K562 (cell line): ENCODE data around the gene EEF2. TPM values are rescaled to one million over a fixed set of nuclear protein-coding genes. Genes with fewer than 3 reads are reported as not detected.

Source experiments
- ELF4 ChIP-seq: fragments of 450-650 bp; formaldehyde crosslinking; IDR thresholded peaks from 2 replicates; pipeline ENCODE4 v1.4.0; 2022; ENCODE audit warnings: missing genetic modification characterization
- GTF2E2 ChIP-seq: fragments of 200-800 bp; sonication (Bioruptor generic); IDR thresholded peaks from 2 replicates; pipeline ENCODE4 v1.6.1; 2016; ENCODE audit warnings: missing genetic modification characterization, missing compliant biosample characterization
- HDGF ChIP-seq: fragments of 450-650 bp; IDR thresholded peaks from 2 replicates; pipeline ENCODE4 v1.6.1; 2016
- MAZ ChIP-seq, 2 experiments: fragments of 450-650 bp in 1 of 2; sonication (generic) in 1 of 2; formaldehyde crosslinking; IDR thresholded peaks in 1 of 2; conservative IDR thresholded peaks in 1 of 2; 2 replicates each; pipeline versions ENCODE4 v1.4.0 to v1.5.0; 2020; ENCODE audit warnings: mild to moderate bottlenecking in 1 of 2, missing genetic modification reagents in 1 of 2
- NCOA1 ChIP-seq: fragments of 450-650 bp; IDR thresholded peaks from 2 replicates; pipeline ENCODE4 v1.6.1; 2016; ENCODE audit warnings: low read depth
- NFYB ChIP-seq: IDR thresholded peaks from 2 replicates; pipeline ENCODE4 v1.6.1; 2011; ENCODE audit warnings: mild to moderate bottlenecking, moderate library complexity; ENCODE audit not compliant: insufficient read length; ENCODE audit errors: extremely low read depth
- PHF8 ChIP-seq: fragments of 200-600 bp; sonication (generic); IDR thresholded peaks from 2 replicates; pipeline ENCODE4 v1.6.1; 2012; ENCODE audit warnings: mixed run types, mild to moderate bottlenecking, inconsistent platforms, low read length, moderate library complexity, borderline replicate concordance
- PPARD ChIP-seq: fragments of 250-450 bp; sonication (Bioruptor Pico); IDR thresholded peaks from 2 replicates; pipeline ENCODE4 v1.8.0; 2022; ENCODE audit warnings: inconsistent platforms, mild to moderate bottlenecking, moderate library complexity
- TCF3 ChIP-seq: sonication (generic); formaldehyde crosslinking; IDR thresholded peaks from 2 replicates; pipeline ENCODE4 v1.4.0; 2020; ENCODE audit warnings: mild to moderate bottlenecking, missing genetic modification reagents
- ZFX ChIP-seq: sonication (generic); formaldehyde crosslinking; IDR thresholded peaks from 2 replicates; pipeline ENCODE4 v1.8.0; 2022; ENCODE audit warnings: mild to moderate bottlenecking, missing genetic modification reagents, moderate library complexity
- ZNF57 ChIP-seq: fragments of 450-650 bp; formaldehyde crosslinking; IDR thresholded peaks from 2 replicates; pipeline ENCODE4 v1.4.0; 2020; ENCODE audit warnings: mild to moderate bottlenecking, moderate library complexity
- polyA plus RNA-seq, 8 experiments: library from polyadenylated mRNA; depleted of rRNA in 4 of 8; stranded (reverse) in 5 of 8; unstranded in 3 of 8; fragments of >200 nt; fragmentation: Nextera tagmentation in 2 of 8; fragmentation: Illumina TruSeq in 1 of 8; extraction: Ambion mirVana in 2 of 8; extraction: Trizol in 1 of 8; gene quantifications; 2 replicates each; pipeline versions ENCODE4 v1.2.1 to v1.2.3, GENCODE V29; 2011 to 2014; ENCODE audit warnings: inconsistent platforms in 1 of 8, missing spikeins in 1 of 8
- total RNA-seq, 7 experiments: library from RNA; depleted of rRNA in 6 of 7; stranded (reverse); fragments of >200 nt in 6 of 7; fragmentation: Illumina TruSeq in 2 of 7; extraction: Trizol in 2 of 7; gene quantifications; 2 replicates each; pipeline versions ENCODE4 v1.2.1 to v1.2.3, GENCODE V29; 2011 to 2021; ENCODE audit warnings: low replicate concordance in 1 of 7
- TF ChIP-seq, protein P1 (sequence below): sonication (generic); formaldehyde crosslinking; IDR thresholded peaks from 2 replicates; pipeline ENCODE4 v1.8.1; 2023; ENCODE audit warnings: mild to moderate bottlenecking, missing genetic modification reagents
- TF ChIP-seq, protein P2 (sequence below): sonication (generic); formaldehyde crosslinking; IDR thresholded peaks from 2 replicates; pipeline ENCODE4 v1.8.1; 2022; ENCODE audit warnings: missing genetic modification reagents
- TF ChIP-seq, protein P3 (sequence below): fragments of 450-650 bp; IDR thresholded peaks from one replicate; pipeline ENCODE4 v1.6.1; 2018; ENCODE audit warnings: mild to moderate bottlenecking, moderate library complexity; ENCODE audit not compliant: partially characterized antibody
- TF ChIP-seq, protein P4 (sequence below), 2 experiments: IDR thresholded peaks; 2 replicates each; pipeline ENCODE4 v1.6.1; 2012; ENCODE audit warnings: improper control_type of control experiment in 2 of 2, low read depth in 2 of 2, low read length in 2 of 2, borderline replicate concordance in 1 of 2
- TF ChIP-seq, protein P5 (sequence below): fragments of 450-650 bp; formaldehyde crosslinking; IDR thresholded peaks from 2 replicates; pipeline ENCODE4 v1.4.0; 2020; ENCODE audit warnings: mild to moderate bottlenecking, moderate library complexity

Gene EEF2
- total and polyA plus RNA-seq, 9 of the 15 experiments (the other 6 are each of a cell fraction or from before 2014, with no cell fraction given), result 372 to 3,003 (median 1,453) TPM

DNA sequence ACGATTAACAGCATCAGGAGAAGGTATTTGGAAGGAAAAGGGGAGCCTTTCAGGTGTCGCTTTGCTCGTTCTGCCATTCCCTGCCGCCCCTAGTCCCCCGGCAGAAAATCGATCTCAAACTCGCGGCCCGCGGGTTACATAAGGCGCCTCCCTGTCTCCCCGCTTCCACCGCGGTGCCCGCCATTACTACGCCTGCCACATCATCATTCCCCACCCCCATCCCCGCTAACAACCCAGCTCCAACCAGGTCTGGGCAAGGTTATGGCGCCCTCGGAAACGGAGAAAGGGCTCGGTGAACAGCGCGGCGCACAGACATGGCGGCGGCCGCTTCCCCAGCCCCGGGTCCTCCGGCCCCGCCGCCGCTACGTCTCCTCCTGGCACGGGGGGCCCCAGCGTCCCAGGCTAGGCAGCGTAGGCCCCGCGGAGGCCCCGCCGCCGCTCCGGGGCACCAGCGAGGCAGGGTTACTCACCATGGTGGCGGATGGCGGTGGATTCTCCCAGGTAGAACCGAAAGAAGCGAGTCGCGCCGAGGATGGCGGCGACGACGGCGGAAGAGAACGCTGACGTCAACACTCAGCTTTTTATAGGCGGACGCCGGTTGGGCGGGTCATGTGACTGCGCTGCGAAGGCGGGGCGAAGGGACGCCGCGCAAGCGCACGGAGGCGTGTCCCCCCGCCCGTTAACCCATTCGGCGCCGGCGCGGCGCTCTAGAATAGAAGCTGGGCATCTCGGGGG is at the start of gene EEF2 (continued):
- TF ChIP-seq, protein P1, sequence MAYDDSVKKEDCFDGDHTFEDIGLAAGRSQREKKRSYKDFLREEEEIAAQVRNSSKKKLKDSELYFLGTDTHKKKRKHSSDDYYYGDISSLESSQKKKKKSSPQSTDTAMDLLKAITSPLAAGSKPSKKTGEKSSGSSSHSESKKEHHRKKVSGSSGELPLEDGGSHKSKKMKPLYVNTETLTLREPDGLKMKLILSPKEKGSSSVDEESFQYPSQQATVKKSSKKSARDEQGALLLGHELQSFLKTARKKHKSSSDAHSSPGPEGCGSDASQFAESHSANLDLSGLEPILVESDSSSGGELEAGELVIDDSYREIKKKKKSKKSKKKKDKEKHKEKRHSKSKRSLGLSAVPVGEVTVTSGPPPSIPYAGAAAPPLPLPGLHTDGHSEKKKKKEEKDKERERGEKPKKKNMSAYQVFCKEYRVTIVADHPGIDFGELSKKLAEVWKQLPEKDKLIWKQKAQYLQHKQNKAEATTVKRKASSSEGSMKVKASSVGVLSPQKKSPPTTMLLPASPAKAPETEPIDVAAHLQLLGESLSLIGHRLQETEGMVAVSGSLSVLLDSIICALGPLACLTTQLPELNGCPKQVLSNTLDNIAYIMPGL (CRISPR knock-in tag), result peak; percentile 99
- TF ChIP-seq PPARD (CRISPR knock-in tag) (no peak), HDGF (no peak), NFYB (no peak), ZFX (CRISPR knock-in tag) (peak; percentile 85), GTF2E2 (tag) (peak; percentile 74; the same call in 1 of the 2 replicates), PHF8 (peak; percentile 99), ELF4 (CRISPR knock-in tag) (no peak), TCF3 (peak; percentile 39; the same call in 1 of the 2 replicates), ZNF57 (no peak), NCOA1 (no peak), MAZ (CRISPR knock-in tag; conservative IDR thresholded peaks at IDR 0.05 in 1 of 2, IDR thresholded peaks at IDR 0.05 in 1 of 2) (peak; percentile 93 to 96)
- TF ChIP-seq, protein P2, sequence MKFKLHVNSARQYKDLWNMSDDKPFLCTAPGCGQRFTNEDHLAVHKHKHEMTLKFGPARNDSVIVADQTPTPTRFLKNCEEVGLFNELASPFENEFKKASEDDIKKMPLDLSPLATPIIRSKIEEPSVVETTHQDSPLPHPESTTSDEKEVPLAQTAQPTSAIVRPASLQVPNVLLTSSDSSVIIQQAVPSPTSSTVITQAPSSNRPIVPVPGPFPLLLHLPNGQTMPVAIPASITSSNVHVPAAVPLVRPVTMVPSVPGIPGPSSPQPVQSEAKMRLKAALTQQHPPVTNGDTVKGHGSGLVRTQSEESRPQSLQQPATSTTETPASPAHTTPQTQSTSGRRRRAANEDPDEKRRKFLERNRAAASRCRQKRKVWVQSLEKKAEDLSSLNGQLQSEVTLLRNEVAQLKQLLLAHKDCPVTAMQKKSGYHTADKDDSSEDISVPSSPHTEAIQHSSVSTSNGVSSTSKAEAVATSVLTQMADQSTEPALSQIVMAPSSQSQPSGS (CRISPR knock-in tag), result peak; percentile 95
- TF ChIP-seq, protein P3, sequence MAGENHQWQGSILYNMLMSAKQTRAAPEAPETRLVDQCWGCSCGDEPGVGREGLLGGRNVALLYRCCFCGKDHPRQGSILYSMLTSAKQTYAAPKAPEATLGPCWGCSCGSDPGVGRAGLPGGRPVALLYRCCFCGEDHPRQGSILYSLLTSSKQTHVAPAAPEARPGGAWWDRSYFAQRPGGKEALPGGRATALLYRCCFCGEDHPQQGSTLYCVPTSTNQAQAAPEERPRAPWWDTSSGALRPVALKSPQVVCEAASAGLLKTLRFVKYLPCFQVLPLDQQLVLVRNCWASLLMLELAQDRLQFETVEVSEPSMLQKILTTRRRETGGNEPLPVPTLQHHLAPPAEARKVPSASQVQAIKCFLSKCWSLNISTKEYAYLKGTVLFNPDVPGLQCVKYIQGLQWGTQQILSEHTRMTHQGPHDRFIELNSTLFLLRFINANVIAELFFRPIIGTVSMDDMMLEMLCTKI, result no peak
- TF ChIP-seq, protein P4, sequence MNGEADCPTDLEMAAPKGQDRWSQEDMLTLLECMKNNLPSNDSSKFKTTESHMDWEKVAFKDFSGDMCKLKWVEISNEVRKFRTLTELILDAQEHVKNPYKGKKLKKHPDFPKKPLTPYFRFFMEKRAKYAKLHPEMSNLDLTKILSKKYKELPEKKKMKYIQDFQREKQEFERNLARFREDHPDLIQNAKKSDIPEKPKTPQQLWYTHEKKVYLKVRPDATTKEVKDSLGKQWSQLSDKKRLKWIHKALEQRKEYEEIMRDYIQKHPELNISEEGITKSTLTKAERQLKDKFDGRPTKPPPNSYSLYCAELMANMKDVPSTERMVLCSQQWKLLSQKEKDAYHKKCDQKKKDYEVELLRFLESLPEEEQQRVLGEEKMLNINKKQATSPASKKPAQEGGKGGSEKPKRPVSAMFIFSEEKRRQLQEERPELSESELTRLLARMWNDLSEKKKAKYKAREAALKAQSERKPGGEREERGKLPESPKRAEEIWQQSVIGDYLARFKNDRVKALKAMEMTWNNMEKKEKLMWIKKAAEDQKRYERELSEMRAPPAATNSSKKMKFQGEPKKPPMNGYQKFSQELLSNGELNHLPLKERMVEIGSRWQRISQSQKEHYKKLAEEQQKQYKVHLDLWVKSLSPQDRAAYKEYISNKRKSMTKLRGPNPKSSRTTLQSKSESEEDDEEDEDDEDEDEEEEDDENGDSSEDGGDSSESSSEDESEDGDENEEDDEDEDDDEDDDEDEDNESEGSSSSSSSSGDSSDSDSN (IDR thresholded peaks at IDR 0.05; ENCODE audit: borderline replicate concordance in 1 of 2, low read depth in 2 of 2, low read length in 2 of 2), result no peak
- TF ChIP-seq, protein P5, sequence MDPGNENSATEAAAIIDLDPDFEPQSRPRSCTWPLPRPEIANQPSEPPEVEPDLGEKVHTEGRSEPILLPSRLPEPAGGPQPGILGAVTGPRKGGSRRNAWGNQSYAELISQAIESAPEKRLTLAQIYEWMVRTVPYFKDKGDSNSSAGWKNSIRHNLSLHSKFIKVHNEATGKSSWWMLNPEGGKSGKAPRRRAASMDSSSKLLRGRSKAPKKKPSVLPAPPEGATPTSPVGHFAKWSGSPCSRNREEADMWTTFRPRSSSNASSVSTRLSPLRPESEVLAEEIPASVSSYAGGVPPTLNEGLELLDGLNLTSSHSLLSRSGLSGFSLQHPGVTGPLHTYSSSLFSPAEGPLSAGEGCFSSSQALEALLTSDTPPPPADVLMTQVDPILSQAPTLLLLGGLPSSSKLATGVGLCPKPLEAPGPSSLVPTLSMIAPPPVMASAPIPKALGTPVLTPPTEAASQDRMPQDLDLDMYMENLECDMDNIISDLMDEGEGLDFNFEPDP (CRISPR knock-in tag), result no peak
